Activated T-helper 1 cell treated with Interleukin-2 at 50 U/mL for 16 hours (primary cell): ENCODE measurements around the gene CNTRL.

Experiments used
- DNase-seq: peaks from one replicate; pipeline ENCODE4 v3.0.0-alpha.2; 2020; ENCODE audit warnings: low read depth

Gene CNTRL

DNA sequence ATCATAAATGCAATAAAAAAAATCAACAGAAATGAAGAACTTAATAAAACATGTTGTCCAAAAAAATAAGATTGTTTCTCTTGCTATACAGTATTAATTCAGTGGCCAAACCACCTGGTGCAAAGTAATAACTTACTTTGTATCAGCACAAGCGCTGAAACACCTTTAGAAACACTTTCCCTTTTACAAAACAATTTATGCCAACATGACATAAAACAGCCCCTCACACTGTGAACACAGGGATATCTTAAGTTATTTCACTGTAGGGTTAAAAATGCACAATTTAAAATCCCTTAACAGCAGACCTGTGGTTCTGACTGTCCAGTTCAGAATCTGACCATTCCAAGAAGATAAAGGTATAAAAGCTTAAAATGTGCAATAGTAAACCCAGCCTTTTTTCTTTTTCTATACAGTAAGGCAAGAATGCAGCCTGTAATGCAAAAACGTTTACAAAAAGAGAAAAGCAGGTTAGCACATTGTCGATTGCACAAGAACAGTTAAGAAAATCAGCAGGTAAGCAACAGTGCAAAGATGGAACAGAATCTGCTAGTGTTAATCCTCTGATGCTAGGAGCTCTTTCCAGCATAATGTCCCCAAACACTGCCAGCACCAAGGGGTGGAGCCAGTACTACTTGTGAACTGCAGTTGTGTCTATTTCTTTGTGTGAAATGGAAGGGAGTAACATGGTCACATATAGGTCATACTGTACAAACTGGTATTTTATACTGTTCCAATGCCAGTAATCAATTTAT, 105.4 kb downstream of the CNTRL start:
- DNase-seq: no peak

GRCh38 chr9:121182101-121182836, 107.5 kb downstream of the CNTRL start:
- DNase-seq: no peak

- no peak for DNase-seq
Observed at GRCh38 chr9:121182989-121183388, 108.2 kb downstream of the CNTRL start.

DNA sequence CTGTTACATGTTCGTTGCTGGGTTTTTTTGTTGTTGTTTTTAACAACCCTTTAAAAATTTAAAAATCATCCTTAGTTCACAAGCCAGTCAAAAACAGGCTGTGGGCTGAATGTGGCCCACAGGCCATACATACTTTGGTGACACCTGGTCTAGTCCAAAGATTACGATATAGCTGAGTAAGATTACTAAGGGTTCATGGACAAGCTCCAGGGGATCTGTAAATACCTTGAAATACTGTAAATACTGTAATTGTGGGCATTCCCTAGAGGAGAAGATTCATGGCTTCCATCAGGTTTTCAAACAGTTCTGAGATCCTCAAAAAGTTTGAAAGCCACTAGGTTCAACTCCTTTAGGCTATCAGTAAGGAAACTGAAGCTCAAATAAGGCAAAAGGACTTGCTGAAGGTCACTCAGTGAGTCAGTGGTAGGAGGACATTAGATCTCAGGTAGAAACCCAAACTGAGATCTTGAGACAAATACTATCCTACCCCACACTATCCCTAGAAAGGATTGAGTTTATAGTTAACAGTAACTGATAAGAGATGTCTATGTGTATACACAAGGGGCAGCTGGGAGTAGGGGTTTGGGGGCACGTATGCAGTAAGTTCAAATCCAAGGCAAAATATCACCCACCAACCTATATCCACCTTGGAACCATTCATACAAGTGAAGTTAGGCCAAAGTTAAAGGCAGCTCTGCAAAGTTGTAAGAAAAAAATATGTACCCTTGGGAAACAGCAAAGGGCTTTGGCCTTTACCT, 109.1 kb downstream of the CNTRL start:
- no peak for DNase-seq

GRCh38 chr9:121184463-121184862, 109.7 kb downstream of the CNTRL start:
- no peak for DNase-seq

DNA sequence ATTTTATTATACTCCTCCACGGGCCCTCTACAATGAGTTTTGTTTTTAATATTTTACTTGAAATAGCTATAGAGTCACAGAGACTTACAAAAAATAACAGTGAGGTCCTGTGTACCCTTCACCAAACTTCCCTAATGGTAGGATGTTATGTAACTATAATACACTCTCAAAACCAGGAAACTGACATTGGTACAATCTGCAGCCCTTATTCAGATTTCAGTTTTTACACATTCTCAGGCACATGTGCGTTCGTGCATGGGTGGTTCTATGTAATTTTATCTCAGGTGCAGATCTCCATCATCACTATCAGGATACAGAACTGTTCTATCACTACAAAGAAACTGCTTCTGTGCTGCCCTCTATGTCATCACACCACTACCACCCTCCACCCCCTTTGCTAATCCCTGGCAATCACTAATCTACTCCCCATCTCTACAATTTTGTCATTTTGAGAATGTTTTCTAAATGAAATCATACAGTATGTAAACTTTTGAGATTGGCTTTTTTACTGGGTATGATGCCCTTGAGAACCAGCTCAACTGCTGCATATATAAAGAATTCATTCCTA, 110.5 kb downstream of the CNTRL start:
- no peak for DNase-seq

DNA sequence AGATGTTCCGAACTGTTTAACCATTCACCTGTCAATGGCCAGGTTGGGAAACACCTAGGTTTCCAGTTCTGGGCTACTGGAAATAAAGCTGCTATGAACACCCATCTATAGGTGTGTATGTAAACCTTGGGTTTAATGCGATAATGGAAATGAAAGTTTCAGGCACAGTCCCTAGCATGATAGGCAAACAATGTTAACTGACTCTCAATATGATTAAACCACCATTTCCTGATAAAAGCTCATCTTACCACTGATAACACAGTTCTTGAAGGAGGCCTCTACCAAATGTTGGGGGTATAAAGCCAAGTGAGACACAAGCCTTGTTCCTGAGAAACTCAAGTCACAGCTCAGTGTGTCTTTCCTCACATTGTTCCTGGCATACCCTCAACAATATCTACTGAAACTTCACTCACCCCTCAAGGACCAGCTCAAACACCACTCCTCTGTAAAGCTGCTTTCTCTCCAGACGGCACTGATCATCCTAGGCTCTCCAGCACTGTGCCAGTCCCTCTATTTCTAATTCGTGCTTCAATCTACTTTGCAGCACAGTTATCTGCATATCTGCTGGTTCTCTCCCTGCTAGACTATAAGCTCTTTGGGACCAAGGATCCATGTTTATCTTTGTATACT, 111.1 kb downstream of the CNTRL start:
- no peak for DNase-seq

DNA sequence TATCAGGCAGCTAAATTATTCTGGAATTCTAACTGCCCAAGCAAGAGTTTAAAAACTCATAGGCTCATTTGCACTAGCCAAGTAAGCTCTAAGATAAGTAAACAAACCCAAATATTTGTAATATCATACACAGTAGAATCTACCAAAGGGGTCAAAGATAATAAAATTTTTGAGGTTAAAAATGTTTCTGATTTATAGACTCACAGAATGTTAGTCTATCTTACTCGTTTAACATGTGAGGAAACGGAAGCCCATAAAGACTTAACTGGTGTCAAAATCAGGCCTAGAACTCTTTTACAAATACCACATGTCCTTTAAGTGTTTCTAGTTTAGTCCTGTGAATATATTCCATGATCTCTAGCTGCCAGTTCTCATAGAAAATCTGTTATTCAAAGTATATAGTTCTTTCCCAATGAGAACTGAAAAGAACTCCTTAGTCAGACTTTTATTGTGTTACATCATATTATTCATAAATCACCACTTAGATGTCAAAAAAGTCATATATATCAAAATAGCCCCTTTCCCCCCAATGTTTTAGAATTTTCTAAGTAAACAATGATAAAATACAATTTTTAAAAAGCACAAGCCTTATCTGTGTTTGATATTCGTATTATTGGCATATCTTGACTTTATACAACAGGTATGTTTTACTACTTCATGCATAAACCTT, 113.0 kb downstream of the CNTRL start:
- no peak for DNase-seq

- no peak for DNase-seq
Observed at GRCh38 chr9:121189006-121189405, 114.3 kb downstream of the CNTRL start.

GRCh38 chr9:121189660-121190059, 114.9 kb downstream of the CNTRL start:
- DNase-seq: no peak

GRCh38 chr9:121191235-121191634, 116.5 kb downstream of the CNTRL start:
- no peak for DNase-seq

DNA sequence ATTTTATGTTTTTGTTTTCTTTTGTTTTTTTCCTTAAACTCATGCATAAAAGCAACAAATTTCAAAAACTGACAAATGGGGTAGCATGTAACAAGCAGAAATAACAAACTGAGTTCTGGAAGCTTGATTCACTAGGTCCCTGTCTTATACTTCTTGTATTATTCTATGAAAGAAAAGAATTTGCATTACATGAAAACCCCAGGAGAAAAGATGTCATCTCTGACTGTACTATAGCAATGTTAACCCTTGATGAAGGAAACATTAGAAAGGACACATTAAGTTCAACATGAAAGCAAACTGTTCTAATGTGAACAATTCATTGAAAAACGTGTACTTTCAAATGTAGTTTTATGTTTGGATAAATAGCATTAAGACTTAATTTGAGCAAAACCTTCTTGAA, 117.8 kb downstream of the CNTRL start:
- DNase-seq: no peak

DNA sequence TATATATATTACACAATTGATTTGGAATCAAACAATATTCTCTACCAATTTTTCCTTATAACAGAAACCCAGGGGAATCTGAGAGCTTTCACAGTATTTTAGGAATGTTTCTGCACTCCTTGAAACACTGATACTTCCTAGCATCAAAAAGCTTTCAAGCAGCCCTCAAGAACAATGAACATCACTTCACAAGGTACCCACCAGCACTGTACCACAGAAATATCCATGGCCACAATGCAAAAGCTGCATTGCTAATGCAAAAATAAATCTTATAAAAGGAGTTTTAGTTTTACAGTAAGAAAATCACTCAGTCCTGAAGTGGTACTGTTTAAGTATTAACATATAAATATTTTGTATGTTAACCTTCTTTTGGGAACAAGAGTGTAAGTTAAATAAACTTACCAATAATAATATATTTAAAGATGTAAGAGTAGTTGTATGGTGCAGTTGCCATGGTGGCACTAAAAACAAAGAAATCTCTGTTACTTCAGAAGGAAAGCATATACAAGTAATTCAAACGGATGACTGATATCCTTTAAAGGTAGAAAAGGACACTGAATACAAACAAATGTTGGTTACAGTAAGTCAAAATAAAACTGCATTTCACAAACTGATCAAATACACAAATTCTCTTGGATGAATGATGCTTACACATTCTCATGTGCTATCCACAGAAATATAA, 118.3 kb downstream of the CNTRL start:
- no peak for DNase-seq

GRCh38 chr9:121194730-121195129, 120.0 kb downstream of the CNTRL start:
- DNase-seq: no peak

GRCh38 chr9:121196389-121196788, 121.6 kb downstream of the CNTRL start:
- no peak for DNase-seq

DNA sequence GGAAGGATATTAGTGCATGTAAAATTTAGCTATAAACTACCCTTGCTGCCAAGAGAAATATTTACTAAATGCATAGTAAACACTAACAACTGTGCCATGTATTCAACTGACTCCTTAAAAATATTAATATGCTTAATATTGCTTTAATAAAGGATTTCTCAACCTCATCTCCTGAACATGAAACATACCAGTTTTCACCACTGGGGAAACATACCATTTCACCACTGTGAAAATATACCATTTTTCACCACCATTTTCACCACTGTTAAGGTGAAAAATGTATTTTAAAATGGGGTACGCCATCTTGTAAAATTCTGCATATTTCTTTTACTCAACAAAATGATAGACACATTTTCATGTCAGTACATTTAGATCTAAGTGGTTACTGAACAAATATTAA, 122.4 kb downstream of the CNTRL start:
- no peak for DNase-seq

DNA sequence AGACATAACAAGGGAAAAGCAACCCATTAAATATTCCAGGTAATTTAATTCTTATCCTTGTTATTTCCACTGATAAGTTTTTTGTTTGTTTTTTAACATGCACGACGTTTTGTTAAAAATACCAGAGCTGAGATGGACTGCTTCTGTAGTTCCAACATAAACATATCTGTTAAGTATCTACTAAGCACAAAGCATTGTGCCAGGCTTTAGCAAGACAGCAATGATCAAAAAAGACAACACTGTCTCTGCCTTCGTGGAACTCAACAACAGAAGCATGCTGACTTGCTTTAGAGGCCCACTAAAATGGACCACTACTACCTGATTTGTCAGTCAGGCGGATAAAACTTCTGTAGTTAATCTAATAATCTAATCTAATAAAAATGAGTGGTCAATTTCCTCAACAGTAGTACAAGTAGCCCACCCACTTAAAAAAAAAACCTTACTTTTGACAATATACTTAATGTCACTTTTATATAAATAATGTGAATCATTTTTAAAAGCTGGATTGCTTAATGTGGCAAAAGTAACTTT, 123.8 kb downstream of the CNTRL start:
- DNase-seq: no peak

DNA sequence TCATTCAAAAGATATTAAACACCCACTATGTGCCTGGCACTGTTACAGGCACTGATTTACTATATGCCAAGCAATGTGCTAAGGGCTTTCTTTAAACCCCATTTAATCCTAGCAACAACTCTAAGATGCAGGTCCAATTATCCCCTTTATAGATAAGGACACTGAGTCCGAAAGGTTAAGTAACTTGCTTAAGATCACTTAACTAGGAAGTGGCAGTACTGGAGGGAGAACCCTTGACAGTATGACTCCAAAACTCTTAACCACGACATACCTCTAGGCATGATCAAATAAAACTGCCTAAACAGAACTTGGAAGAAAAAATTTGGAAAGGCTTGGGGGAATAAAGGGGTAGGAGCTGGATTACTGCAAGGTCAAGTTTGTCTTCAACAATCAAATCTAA, 125.2 kb downstream of the CNTRL start:
- DNase-seq: no peak

DNA sequence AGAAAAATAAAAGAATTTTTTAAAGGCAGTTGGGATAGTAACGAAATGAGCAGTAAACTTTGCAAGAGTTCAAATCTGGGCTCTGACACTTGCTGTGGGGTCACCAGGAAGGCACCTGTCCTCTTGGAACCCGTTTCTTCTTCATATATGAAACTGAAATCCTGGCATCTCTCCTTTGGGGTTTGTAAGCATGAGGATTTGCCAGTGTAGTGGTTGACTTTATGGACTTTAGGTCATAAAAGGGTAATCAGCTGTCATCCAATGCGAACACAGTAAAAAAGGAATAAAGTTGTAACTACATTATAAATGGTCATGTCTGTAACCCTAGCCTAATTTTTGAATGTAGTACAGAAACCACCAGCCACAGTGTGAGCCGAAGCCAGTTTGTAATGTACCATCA, 125.6 kb downstream of the CNTRL start:
- DNase-seq: no peak

DNA sequence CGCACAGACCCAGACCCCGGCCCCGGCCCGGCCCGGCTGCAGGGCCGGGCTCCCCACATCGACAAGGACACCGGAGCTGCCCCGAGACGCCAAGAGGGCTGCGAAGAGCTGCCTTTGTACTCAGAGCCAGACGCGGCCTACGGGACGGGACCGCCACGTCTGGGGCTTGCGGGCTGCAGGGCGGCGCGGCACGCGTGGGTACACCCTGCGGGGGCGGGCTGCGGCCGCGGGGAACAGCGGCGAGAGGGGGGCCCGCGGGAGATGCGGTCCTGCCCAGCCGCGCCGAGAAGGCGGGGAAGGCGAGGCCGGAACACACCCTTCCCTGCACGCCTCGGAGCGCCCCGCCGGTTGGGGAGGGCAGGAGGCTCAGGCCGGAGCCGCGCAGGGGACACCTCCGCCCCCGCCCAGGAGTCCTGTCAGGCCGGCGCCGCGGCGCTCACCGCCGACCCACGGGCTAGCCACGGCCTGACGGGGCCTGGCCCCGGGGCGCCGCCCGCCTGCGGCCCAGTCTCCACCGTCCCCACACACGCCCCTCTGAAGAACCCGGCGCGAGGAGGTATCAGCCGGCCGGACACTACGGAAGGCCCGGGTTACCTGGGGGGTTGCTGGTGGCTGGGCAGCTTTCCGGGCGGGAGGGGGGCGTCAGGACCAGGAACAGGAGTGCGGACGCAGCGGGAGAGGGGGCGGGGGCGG, 126.4 kb downstream of the CNTRL start:
- peak; percentile 39 for DNase-seq
